Kidney (tissue), 14 donors: Measurements from ENCODE around the gene DUSP16. TPM values are rescaled to one million over a fixed set of nuclear protein-coding genes. Genes with fewer than 3 reads are reported as not detected.

ENCODE experiments used
- DNase-seq, 5 donors: peaks; one replicate each; pipeline ENCODE4 v3.0.0-alpha.2; 2013 to 2020
- FAIRE-seq: peaks from 2 replicates; lab custom pipeline; 2012; peaks lifted over from hg19 to GRCh38; lab: Jason Lieb, UNC
- H3K27ac ChIP-seq, 2 donors: one replicate each; pipeline ENCODE4 v1.7.0; 2013; ENCODE audit warnings: low read depth in 2 of 2, low read length in 2 of 2, inconsistent platforms in 1 of 2
- H3K27me3 ChIP-seq: one replicate; pipeline ENCODE4 v1.7.1; 2013; ENCODE audit warnings: low read length, inconsistent platforms; ENCODE audit not compliant: control insufficient read depth, insufficient read depth
- H3K36me3 ChIP-seq, 3 donors: one replicate each; pipeline versions ENCODE4 v1.7.0 to v1.7.1; 2013; ENCODE audit warnings: low read length in 3 of 3, control low read depth in 1 of 3, inconsistent platforms in 1 of 3; ENCODE audit not compliant: insufficient read depth in 3 of 3, control insufficient read depth in 2 of 3
- H3K4me1 ChIP-seq, 3 donors: one replicate each; pipeline versions ENCODE4 v1.7.0 to v1.7.1; 2013; ENCODE audit warnings: low read length in 3 of 3, inconsistent platforms in 1 of 3, low read depth in 1 of 3; ENCODE audit not compliant: control insufficient read depth in 2 of 3, insufficient read depth in 2 of 3
- H3K4me3 ChIP-seq, 3 donors: one replicate each; pipeline versions ENCODE4 v1.7.0 to v1.8.1; 2013; ENCODE audit warnings: low read length in 3 of 3, control low read depth in 1 of 3, inconsistent platforms in 1 of 3
- H3K9ac ChIP-seq, 3 donors: one replicate each; pipeline versions ENCODE4 v1.7.0 to v1.7.1; 2013; ENCODE audit warnings: low read length in 3 of 3, control low read depth in 1 of 3, inconsistent platforms in 1 of 3
- H3K9me3 ChIP-seq, 3 donors: one replicate each; pipeline versions ENCODE4 v1.7.0 to v1.7.1; 2013; ENCODE audit warnings: low read length in 3 of 3, control low read depth in 1 of 3, inconsistent platforms in 1 of 3; ENCODE audit not compliant: control insufficient read depth in 2 of 3, insufficient read depth in 1 of 3
- intact Hi-C: fragments of 100-400 bp; cut with DNase I; formaldehyde crosslinking; loops from one replicate; pipeline ENCODE4 v1.11.1; 2022
- polyA plus RNA-seq: library from polyadenylated mRNA; stranded (reverse); fragments of 350-450 nt; fragmentation: Illumina TruSeq; extraction: RNeasy Lipid Tissue Mini Kit (QIAGEN cat#74804); gene quantifications from one replicate; pipeline ENCODE4 v1.2.3, GENCODE V29; 2014; ENCODE audit warnings: low read depth, low replicate concordance; ENCODE audit not compliant: insufficient read depth
- total RNA-seq: library from RNA; stranded (reverse); fragmentation: NEBNext Ultra II Directional; extraction: Animal tissue kit (Norgen Biotek cat#: 25700); gene quantifications from one replicate; pipeline ENCODE4 v1.2.1, GENCODE V29; 2021
- TF ChIP-seq, protein P1 (sequence below): IDR thresholded peaks from 3 replicates; pipeline ENCODE4 v1.5.1; 2012; ENCODE audit warnings: mild to moderate bottlenecking, moderate library complexity, borderline replicate concordance; ENCODE audit not compliant: insufficient read depth; ENCODE audit errors: extremely low read depth
- donor health status: control.
- donor health status: control.
- donor health status: control.
- donor health status: control.
- donor health status: control.
- donor health status: DM: yes; HTN: yes; CAD: no.
- donor health status: Normal renal cell carcinoma (clear cell type).

DUSP16 gene
- total and polyA plus RNA-seq, 2 donors from 2014 or later: 6.6 to 27.4 TPM

DNA sequence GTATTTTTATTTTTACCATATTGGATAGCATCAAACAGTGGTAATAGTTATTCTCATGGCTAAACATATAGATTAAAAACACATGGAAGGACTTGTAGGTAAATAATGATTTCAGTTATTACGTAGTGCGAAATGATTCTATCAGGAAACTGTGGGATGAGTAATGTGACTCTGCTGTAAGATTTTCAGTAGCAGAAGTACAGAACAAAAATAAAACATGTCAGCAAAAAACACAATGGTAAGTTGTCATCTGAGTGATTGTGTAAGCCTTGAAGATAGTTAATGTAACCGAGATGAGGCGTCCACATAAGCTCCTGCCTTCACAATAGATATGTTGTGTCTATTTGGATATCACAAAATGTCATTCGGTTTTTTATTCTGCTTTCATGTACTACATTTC, 106.0 kb downstream of the DUSP16 start:
- no peak overlapping the region for H3K4me3 ChIP-seq
- no peaks in the 10 kb centered on the region for H3K27me3 ChIP-seq
- no peak overlapping the region for H3K27ac ChIP-seq
- H3K9me3 ChIP-seq: no peaks in the 10 kb centered on the region
- no peaks in the 10 kb centered on the region for H3K36me3 ChIP-seq
- FAIRE-seq: no peak
- H3K9ac ChIP-seq: no peak overlapping the region
- TF ChIP-seq, protein P1, sequence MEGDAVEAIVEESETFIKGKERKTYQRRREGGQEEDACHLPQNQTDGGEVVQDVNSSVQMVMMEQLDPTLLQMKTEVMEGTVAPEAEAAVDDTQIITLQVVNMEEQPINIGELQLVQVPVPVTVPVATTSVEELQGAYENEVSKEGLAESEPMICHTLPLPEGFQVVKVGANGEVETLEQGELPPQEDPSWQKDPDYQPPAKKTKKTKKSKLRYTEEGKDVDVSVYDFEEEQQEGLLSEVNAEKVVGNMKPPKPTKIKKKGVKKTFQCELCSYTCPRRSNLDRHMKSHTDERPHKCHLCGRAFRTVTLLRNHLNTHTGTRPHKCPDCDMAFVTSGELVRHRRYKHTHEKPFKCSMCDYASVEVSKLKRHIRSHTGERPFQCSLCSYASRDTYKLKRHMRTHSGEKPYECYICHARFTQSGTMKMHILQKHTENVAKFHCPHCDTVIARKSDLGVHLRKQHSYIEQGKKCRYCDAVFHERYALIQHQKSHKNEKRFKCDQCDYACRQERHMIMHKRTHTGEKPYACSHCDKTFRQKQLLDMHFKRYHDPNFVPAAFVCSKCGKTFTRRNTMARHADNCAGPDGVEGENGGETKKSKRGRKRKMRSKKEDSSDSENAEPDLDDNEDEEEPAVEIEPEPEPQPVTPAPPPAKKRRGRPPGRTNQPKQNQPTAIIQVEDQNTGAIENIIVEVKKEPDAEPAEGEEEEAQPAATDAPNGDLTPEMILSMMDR: no peak
- no peak for DNase-seq
- intact Hi-C loops: no loop called here
- H3K4me1 ChIP-seq: no peaks in the 10 kb centered on the region

DNA sequence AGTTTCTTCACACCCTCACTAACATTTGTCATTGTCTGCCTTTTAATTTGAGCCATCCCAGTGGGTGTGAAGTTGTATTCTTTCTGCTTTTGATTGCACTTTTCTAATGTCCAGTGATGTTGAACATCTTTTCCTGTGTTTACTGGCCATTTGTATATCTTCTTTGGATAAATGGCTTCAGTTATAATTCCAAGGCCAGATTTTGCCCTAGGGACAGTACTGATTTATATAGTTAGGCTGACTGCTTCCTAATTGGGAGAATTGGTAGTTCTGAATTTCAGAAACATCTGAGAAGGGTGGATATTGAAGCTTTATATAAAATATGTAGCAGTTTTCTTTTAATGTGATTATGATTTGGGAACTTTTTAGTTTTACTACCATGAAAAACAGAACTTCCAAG, 108.3 kb downstream of the DUSP16 start:
- intact Hi-C loops: no loop called here
- Histone ChIP-seq H3K27ac (no peak overlapping the region), H3K9ac (no peak overlapping the region), H3K27me3 (no peaks in the 10 kb centered on the region), H3K9me3 (no peaks in the 10 kb centered on the region), H3K36me3 (no peaks in the 10 kb centered on the region), H3K4me3 (no peak overlapping the region), H3K4me1 (no peaks in the 10 kb centered on the region)
- FAIRE-seq (no peak), DNase-seq (no peak)
- TF ChIP-seq, protein P1: no peak

DNA sequence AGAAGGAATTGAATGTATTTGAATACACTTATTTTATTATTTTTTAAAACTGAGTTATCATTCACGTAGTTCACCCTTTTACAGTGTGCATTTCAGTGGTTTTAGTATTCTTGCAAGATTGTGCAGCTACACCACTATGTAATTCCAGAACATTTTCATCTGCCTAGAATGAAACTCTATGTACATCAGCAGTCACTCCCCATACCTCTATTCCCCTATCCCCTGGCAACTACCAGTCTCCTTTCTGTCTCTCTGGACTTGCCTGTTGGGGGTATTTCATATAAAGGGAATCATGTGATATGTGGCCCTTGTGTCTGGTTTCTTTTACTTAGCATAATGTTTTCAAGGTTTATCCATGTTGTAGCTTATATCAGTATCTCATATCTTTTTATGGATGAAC, 109.0 kb downstream of the DUSP16 start:
- H3K27ac ChIP-seq: no peak overlapping the region

More for the DNA sequence above, 109.0 kb downstream of the DUSP16 start:
- Histone ChIP-seq H3K4me3 (no peak overlapping the region), H3K36me3 (no peaks in the 10 kb centered on the region), H3K4me1 (no peaks in the 10 kb centered on the region), H3K27me3 (no peaks in the 10 kb centered on the region), H3K9me3 (no peaks in the 10 kb centered on the region), H3K9ac (no peak overlapping the region)
- DNase-seq (no peak), FAIRE-seq (no peak)
- TF ChIP-seq, protein P1: no peak
- intact Hi-C loops: no loop called here
